ENCODE results near the gene BCL6. TPM values are rescaled to one million over a fixed set of nuclear protein-coding genes. Genes with fewer than 3 reads are reported as not detected.

The BCL6 gene
- total and polyA plus RNA-seq, 9 of the 15 experiments (the other 6 are each of a cell fraction or from before 2014, with no cell fraction given), result 0.08 to 3.5 (median 1.6) TPM

DNA sequence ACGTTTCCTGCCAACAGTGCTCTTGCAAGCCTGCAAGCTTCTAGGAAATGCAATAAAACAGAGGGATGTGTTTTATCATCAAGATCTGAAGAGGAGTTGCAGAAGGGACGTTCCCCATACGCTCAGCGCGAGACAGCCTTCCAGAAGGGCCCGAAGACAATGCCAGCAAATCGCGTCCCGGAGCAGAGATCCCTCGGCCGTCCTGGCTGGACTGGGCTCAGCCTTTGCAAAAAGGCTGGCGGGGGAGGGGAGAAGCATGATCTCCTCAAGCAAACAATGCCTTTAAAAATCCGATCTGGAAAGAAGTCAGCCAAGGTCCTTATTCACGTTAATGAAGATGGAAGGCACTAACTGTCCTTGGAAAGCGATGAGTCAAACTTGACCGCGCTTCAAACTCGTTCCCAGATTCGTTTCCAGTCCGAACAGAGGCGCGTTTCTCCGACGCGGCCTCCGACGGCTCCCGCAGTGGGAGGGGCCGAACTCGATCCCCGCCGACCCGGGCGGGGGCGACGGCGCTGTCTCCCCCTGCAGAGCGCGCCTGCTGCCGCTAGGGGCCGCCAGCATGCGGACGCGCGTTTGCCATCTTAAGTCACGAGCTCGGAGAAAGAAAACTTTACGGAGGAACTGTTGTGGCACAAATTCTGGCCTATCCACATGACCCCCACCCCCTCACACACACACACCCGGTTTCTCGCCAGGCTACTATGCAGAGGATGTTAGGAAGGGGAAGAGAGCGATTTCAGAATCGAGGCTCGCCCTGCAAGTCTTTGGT lies 5.5 kb downstream of the BCL6 start (continued):
- TF ChIP-seq, protein P1, sequence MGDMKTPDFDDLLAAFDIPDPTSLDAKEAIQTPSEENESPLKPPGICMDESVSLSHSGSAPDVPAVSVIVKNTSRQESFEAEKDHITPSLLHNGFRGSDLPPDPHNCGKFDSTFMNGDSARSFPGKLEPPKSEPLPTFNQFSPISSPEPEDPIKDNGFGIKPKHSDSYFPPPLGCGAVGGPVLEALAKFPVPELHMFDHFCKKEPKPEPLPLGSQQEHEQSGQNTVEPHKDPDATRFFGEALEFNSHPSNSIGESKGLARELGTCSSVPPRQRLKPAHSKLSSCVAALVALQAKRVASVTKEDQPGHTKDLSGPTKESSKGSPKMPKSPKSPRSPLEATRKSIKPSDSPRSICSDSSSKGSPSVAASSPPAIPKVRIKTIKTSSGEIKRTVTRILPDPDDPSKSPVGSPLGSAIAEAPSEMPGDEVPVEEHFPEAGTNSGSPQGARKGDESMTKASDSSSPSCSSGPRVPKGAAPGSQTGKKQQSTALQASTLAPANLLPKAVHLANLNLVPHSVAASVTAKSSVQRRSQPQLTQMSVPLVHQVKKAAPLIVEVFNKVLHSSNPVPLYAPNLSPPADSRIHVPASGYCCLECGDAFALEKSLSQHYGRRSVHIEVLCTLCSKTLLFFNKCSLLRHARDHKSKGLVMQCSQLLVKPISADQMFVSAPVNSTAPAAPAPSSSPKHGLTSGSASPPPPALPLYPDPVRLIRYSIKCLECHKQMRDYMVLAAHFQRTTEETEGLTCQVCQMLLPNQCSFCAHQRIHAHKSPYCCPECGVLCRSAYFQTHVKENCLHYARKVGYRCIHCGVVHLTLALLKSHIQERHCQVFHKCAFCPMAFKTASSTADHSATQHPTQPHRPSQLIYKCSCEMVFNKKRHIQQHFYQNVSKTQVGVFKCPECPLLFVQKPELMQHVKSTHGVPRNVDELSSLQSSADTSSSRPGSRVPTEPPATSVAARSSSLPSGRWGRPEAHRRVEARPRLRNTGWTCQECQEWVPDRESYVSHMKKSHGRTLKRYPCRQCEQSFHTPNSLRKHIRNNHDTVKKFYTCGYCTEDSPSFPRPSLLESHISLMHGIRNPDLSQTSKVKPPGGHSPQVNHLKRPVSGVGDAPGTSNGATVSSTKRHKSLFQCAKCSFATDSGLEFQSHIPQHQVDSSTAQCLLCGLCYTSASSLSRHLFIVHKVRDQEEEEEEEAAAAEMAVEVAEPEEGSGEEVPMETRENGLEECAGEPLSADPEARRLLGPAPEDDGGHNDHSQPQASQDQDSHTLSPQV (IDR thresholded peaks at IDR 0.05), result no peak
- no peak for TF ChIP-seq EZH2 (IDR thresholded peaks at IDR 0.05; ENCODE audit: borderline replicate concordance, low read depth, low read length)
- no peak for TF ChIP-seq ZNF507 (tag; conservative IDR thresholded peaks at IDR 0.05)
- TF ChIP-seq, protein P2, sequence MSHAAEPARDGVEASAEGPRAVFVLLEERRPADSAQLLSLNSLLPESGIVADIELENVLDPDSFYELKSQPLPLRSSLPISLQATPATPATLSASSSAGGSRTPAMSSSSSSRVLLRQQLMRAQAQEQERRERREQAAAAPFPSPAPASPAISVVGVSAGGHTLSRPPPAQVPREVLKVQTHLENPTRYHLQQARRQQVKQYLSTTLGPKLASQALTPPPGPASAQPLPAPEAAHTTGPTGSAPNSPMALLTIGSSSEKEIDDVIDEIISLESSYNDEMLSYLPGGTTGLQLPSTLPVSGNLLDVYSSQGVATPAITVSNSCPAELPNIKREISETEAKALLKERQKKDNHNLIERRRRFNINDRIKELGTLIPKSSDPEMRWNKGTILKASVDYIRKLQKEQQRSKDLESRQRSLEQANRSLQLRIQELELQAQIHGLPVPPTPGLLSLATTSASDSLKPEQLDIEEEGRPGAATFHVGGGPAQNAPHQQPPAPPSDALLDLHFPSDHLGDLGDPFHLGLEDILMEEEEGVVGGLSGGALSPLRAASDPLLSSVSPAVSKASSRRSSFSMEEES (CRISPR knock-in tag; IDR thresholded peaks at IDR 0.05), result peak; percentile 33
- peak; percentile 79 for TF ChIP-seq CREM (IDR thresholded peaks at IDR 0.05; ENCODE audit: low read depth)
- TF ChIP-seq L3MBTL2 (IDR thresholded peaks at IDR 0.05), result peak; percentile 83
- TF ChIP-seq CBX1 (IDR thresholded peaks at IDR 0.05; ENCODE audit: low read depth), result 0 out of 2 replicates have a peak, but pooled peaks have one; percentile 31
- TF ChIP-seq CBX3 (IDR thresholded peaks at IDR 0.05; ENCODE audit: borderline replicate concordance in 1 of 2, low read length in 2 of 2), result peak in 1 of 2 experiments; percentile 66; a peak in 1 of 3 replicates
- 0 out of 2 replicates have a peak, but pooled peaks have one; percentile 39 for TF ChIP-seq EHMT2 (IDR thresholded peaks at IDR 0.05)
- TF ChIP-seq, protein P3, sequence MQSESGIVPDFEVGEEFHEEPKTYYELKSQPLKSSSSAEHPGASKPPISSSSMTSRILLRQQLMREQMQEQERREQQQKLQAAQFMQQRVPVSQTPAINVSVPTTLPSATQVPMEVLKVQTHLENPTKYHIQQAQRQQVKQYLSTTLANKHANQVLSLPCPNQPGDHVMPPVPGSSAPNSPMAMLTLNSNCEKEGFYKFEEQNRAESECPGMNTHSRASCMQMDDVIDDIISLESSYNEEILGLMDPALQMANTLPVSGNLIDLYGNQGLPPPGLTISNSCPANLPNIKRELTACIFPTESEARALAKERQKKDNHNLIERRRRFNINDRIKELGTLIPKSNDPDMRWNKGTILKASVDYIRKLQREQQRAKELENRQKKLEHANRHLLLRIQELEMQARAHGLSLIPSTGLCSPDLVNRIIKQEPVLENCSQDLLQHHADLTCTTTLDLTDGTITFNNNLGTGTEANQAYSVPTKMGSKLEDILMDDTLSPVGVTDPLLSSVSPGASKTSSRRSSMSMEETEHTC (IDR thresholded peaks at IDR 0.05), result peak; percentile 93
- 0 out of 2 replicates have a peak, but pooled peaks have one; percentile 25 for TF ChIP-seq NFIC (IDR thresholded peaks at IDR 0.05)
- TF ChIP-seq, protein P4, sequence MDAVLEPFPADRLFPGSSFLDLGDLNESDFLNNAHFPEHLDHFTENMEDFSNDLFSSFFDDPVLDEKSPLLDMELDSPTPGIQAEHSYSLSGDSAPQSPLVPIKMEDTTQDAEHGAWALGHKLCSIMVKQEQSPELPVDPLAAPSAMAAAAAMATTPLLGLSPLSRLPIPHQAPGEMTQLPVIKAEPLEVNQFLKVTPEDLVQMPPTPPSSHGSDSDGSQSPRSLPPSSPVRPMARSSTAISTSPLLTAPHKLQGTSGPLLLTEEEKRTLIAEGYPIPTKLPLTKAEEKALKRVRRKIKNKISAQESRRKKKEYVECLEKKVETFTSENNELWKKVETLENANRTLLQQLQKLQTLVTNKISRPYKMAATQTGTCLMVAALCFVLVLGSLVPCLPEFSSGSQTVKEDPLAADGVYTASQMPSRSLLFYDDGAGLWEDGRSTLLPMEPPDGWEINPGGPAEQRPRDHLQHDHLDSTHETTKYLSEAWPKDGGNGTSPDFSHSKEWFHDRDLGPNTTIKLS (IDR thresholded peaks at IDR 0.05; ENCODE audit: borderline replicate concordance, low read depth), result peak; percentile 33; the same call in 1 of the 2 replicates
- TF ChIP-seq BCOR (IDR thresholded peaks at IDR 0.05), result peak; percentile 43; the same call in 1 of the 2 replicates
- TF ChIP-seq, protein P5, sequence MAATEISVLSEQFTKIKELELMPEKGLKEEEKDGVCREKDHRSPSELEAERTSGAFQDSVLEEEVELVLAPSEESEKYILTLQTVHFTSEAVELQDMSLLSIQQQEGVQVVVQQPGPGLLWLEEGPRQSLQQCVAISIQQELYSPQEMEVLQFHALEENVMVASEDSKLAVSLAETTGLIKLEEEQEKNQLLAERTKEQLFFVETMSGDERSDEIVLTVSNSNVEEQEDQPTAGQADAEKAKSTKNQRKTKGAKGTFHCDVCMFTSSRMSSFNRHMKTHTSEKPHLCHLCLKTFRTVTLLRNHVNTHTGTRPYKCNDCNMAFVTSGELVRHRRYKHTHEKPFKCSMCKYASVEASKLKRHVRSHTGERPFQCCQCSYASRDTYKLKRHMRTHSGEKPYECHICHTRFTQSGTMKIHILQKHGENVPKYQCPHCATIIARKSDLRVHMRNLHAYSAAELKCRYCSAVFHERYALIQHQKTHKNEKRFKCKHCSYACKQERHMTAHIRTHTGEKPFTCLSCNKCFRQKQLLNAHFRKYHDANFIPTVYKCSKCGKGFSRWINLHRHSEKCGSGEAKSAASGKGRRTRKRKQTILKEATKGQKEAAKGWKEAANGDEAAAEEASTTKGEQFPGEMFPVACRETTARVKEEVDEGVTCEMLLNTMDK (IDR thresholded peaks at IDR 0.05; ENCODE audit: borderline replicate concordance, insufficient read depth, low read depth, low read length, poor library complexity, severe bottlenecking), result peak; percentile 90
- peak; percentile 33 to 48; a peak in 3 of 4 replicates for TF ChIP-seq RAD21 (CRISPR knock-in tag; conservative IDR thresholded peaks at IDR 0.05 in 1 of 2, IDR thresholded peaks at IDR 0.05 in 1 of 2)
- 0 out of 2 replicates have a peak, but pooled peaks have one; percentile 9 for TF ChIP-seq ZNF24 (IDR thresholded peaks at IDR 0.05)
